Measurements from ENCODE around the gene GNB1L.
A peak's percentile ranks its signal among the peaks of the same experiment; 100 is the strongest.

The GNB1L gene

GRCh38 chr22:19823191-19823901 lies 31.3 kb downstream of the GNB1L start:
- peak; percentile 3 for DNase-seq (ENCODE audit: low spot score)

- no peak for DNase-seq (ENCODE audit: low spot score)
Observed at GRCh38 chr22:19822301-19823117, 32.2 kb downstream of the GNB1L start.

GRCh38 chr22:19821523-19822300 lies 33.0 kb downstream of the GNB1L start:
- DNase-seq (ENCODE audit: low spot score): no peak

GRCh38 chr22:19820880-19821522 lies 33.7 kb downstream of the GNB1L start:
- no peak for DNase-seq (ENCODE audit: low spot score)

GRCh38 chr22:19819911-19820879 lies 34.5 kb downstream of the GNB1L start:
- no peak for DNase-seq (ENCODE audit: low spot score)

- DNase-seq (ENCODE audit: low spot score): no peak
Observed at GRCh38 chr22:19819208-19819910, 35.3 kb downstream of the GNB1L start.

- DNase-seq (ENCODE audit: low spot score): peak; percentile 5
Observed at GRCh38 chr22:19818324-19819207, 36.1 kb downstream of the GNB1L start.

GRCh38 chr22:19816372-19817119 lies 38.1 kb downstream of the GNB1L start:
- peak; percentile 1 for DNase-seq (ENCODE audit: low spot score)

GRCh38 chr22:19815823-19816290 lies 38.8 kb downstream of the GNB1L start:
- no peak for DNase-seq (ENCODE audit: low spot score)

GRCh38 chr22:19815093-19815822 lies 39.4 kb downstream of the GNB1L start:
- DNase-seq (ENCODE audit: low spot score): peak; percentile 9

- DNase-seq (ENCODE audit: low spot score): peak; percentile 2
Observed at GRCh38 chr22:19814428-19814827, 40.2 kb downstream of the GNB1L start.

- no peak for DNase-seq (ENCODE audit: low spot score)
Observed at GRCh38 chr22:19812910-19813309, 41.8 kb downstream of the GNB1L start.

GRCh38 chr22:19811811-19812771 lies 42.6 kb downstream of the GNB1L start:
- no peak for DNase-seq (ENCODE audit: low spot score)

GRCh38 chr22:19811211-19811621 lies 43.5 kb downstream of the GNB1L start:
- no peak for DNase-seq (ENCODE audit: low spot score)

GRCh38 chr22:19810381-19811201 lies 44.1 kb downstream of the GNB1L start:
- DNase-seq (ENCODE audit: low spot score): peak; percentile 79

- DNase-seq (ENCODE audit: low spot score): no peak
Observed at GRCh38 chr22:19809741-19810140, 44.9 kb downstream of the GNB1L start.
